Parathyroid adenoma (tissue), 2 donors: ENCODE data around the gene GHITM.
"Not testable (repeated sequence)": the region's sequence is repeated elsewhere in the genome, so short reads cannot be mapped to it uniquely, and the experiment has no call there.

Source experiments
- H2AFZ ChIP-seq: fragments of 300-600 bp; sonication (generic); one replicate; pipeline ENCODE4 v1.7.0; 2017; ENCODE audit warnings: antibody characterized with exemption, mild to moderate bottlenecking
- H3K27ac ChIP-seq: fragments of 300-600 bp; sonication (generic); one replicate; pipeline ENCODE4 v1.7.0; 2017
- H3K27me3 ChIP-seq: fragments of 300-600 bp; sonication (generic); one replicate; pipeline ENCODE4 v1.7.0; 2017; ENCODE audit warnings: low read length; ENCODE audit not compliant: control insufficient read depth, insufficient read depth
- H3K36me3 ChIP-seq: fragments of 300-600 bp; sonication (generic); one replicate; pipeline ENCODE4 v1.7.0; 2017; ENCODE audit warnings: low read length; ENCODE audit not compliant: control insufficient read depth, insufficient read depth
- H3K4me1 ChIP-seq: fragments of 300-600 bp; sonication (generic); one replicate; pipeline ENCODE4 v1.7.0; 2017; ENCODE audit warnings: control low read depth
- H3K4me2 ChIP-seq: fragments of 300-600 bp; sonication (generic); one replicate; pipeline ENCODE4 v1.7.0; 2017; ENCODE audit warnings: low read length
- H3K4me3 ChIP-seq: fragments of 300-600 bp; sonication (generic); one replicate; pipeline ENCODE4 v1.7.0; 2017; ENCODE audit warnings: low read depth, low read length
- H3K79me2 ChIP-seq: fragments of 300-600 bp; sonication (generic); one replicate; pipeline ENCODE4 v1.7.0; 2017; ENCODE audit warnings: control low read depth
- H3K9ac ChIP-seq: fragments of 300-600 bp; sonication (generic); one replicate; pipeline ENCODE4 v1.7.0; 2017; ENCODE audit warnings: mild to moderate bottlenecking
- H3K9me3 ChIP-seq: fragments of 300-600 bp; sonication (generic); one replicate; pipeline ENCODE4 v1.7.0; 2017; ENCODE audit warnings: low read length; ENCODE audit not compliant: control insufficient read depth
- TF ChIP-seq, protein P1 (sequence below): fragments of 300-600 bp; sonication (generic); IDR thresholded peaks from one replicate; pipeline ENCODE4 v1.7.0; 2017; ENCODE audit warnings: antibody characterized with exemption, mild to moderate bottlenecking
- donor health status: primary hyperparathyroidism.

The GHITM gene

DNA sequence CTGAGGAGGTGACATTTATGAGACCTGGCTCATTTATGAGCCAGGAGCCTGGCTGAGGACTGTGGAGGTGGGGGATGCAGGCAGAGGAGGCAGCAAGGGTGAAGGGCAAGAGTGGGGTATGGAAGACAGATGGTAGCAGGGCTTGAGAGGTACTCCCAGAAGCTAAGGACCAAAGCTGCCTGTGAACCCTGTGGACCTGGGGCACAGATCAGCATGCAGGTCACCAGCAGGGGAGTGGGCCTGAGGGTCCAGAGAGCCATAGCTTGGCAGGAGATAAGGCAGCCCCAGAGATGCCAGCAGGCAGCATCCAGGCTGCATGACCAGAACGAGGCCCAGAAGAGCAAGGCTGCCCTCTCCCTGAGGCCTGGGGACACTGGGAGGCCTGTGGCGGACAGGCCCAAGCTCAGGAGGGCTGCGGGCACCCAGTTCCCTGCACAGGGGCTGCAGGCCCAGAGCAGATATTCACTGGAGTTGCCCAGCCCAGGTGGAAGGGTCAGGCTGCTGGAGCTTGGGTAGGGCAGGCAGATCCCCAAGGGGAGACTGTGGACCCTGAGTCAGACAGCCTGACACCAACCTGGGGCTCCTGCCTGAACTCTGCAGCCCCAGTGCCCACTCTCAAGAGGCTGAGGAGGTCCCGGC lies 37.6 kb downstream of the GHITM start:
- Histone ChIP-seq H3K4me2 (no peak overlapping the region), H3K4me1 (no peaks in the 10 kb centered on the region), H3K9me3 (no peaks in the 10 kb centered on the region), H3K79me2 (no peaks in the 10 kb centered on the region), H2AFZ (no peak overlapping the region), H3K27ac (no peak overlapping the region), H3K27me3 (no peaks in the 10 kb centered on the region), H3K4me3 (no peak overlapping the region), H3K36me3 (no peaks in the 10 kb centered on the region), H3K9ac (no peak overlapping the region)
- TF ChIP-seq, protein P1, sequence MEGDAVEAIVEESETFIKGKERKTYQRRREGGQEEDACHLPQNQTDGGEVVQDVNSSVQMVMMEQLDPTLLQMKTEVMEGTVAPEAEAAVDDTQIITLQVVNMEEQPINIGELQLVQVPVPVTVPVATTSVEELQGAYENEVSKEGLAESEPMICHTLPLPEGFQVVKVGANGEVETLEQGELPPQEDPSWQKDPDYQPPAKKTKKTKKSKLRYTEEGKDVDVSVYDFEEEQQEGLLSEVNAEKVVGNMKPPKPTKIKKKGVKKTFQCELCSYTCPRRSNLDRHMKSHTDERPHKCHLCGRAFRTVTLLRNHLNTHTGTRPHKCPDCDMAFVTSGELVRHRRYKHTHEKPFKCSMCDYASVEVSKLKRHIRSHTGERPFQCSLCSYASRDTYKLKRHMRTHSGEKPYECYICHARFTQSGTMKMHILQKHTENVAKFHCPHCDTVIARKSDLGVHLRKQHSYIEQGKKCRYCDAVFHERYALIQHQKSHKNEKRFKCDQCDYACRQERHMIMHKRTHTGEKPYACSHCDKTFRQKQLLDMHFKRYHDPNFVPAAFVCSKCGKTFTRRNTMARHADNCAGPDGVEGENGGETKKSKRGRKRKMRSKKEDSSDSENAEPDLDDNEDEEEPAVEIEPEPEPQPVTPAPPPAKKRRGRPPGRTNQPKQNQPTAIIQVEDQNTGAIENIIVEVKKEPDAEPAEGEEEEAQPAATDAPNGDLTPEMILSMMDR: no peak

DNA sequence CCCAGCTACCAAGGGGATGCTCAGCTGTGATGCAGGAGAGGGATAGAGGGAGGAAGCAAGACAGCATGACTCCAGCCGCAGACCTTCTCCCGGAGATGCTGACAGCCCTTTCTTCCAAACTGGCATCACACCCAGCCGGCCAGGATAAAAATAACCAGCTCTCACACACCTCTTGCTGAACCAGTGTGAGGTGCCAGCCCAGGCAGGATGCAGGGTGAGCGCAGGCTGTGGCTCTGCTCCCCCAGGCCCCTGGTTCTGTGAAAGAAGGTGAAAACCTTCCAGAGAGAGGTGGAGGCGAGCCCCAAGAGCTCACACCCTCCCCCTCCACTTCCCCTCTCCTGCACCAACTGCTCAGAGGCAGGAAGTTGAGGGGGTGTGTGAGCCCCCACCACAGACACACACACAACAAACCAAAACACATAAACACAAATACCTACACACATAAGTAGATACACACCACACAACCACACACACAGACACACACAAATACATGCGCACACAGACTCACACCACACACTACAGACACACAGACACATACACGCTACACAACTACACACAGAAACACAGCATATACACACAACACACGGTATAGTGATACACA lies 38.3 kb downstream of the GHITM start:
- TF ChIP-seq, protein P1: no peak
- H3K36me3 ChIP-seq: no peaks in the 10 kb centered on the region
- H2AFZ ChIP-seq: no peak overlapping the region
- H3K79me2 ChIP-seq: no peaks in the 10 kb centered on the region
- no peaks in the 10 kb centered on the region for H3K9me3 ChIP-seq
- no peak overlapping the region for H3K4me2 ChIP-seq
- H3K9ac ChIP-seq: no peak overlapping the region
- H3K4me1 ChIP-seq: no peaks in the 10 kb centered on the region
- no peak overlapping the region for H3K27ac ChIP-seq
- no peak overlapping the region for H3K4me3 ChIP-seq
- no peaks in the 10 kb centered on the region for H3K27me3 ChIP-seq

DNA sequence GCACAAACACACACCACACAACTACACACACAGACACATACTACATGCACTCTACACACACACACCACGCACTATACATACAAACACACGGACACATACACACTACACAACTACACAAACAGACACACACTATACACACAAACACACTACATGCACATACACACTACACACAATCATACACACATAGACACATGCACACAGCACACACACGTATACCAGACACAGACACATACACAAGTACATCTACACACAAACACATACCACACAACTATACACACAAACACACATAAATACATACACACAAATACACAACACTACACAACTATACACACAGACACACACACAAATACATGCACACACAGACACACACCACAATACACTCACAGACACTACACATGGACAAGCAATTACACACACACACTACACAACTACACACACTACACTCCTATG lies 38.9 kb downstream of the GHITM start:
- no peaks in the 10 kb centered on the region for H3K36me3 ChIP-seq
- H3K27ac ChIP-seq: no peak overlapping the region
- no peaks in the 10 kb centered on the region for H3K4me1 ChIP-seq
- H3K79me2 ChIP-seq: no peaks in the 10 kb centered on the region
- no peak overlapping the region for H2AFZ ChIP-seq
- H3K9ac ChIP-seq: no peak overlapping the region
- H3K4me2 ChIP-seq: no peak overlapping the region
- no peaks in the 10 kb centered on the region for H3K27me3 ChIP-seq
- no peaks in the 10 kb centered on the region for H3K9me3 ChIP-seq
- TF ChIP-seq, protein P1: no peak
- H3K4me3 ChIP-seq: no peak overlapping the region

DNA sequence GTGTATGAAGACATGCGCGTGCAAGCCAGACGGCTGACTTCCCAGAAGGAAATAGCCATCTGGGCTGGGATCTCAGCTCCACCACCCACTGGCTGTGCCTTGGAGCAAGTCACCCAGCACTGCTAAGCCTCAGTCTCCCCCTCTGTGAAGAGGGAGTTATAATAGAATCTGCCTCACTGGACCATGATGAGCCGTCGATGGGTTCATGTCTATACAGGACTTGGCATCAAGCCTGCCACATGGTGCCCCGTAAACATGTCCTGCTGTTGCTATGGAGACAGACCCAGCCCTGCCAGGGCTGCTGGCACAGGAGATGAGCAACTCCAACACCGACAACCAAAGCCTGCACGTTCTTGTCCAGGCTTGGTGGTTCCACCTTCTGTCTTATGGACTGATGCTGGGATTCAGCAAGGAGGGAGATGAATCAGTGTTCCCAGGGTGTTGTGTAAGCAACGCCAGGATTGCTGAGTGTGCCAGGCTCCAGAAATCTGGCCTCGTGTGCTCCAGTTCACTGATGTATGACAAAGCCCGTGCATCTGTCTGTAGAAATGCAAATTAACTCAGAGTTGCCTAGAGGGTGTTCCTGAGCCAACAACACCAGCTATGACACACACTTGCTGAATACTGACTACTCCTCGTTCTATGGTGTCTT lies 39.9 kb downstream of the GHITM start:
- Histone ChIP-seq H3K27ac (no peak overlapping the region), H3K36me3 (no peaks in the 10 kb centered on the region), H3K9ac (no peak overlapping the region), H3K79me2 (no peaks in the 10 kb centered on the region), H3K9me3 (no peaks in the 10 kb centered on the region), H2AFZ (no peak overlapping the region), H3K4me2 (no peak overlapping the region), H3K4me3 (no peak overlapping the region), H3K27me3 (no peaks in the 10 kb centered on the region), H3K4me1 (no peaks in the 10 kb centered on the region)
- TF ChIP-seq, protein P1: no peak

DNA sequence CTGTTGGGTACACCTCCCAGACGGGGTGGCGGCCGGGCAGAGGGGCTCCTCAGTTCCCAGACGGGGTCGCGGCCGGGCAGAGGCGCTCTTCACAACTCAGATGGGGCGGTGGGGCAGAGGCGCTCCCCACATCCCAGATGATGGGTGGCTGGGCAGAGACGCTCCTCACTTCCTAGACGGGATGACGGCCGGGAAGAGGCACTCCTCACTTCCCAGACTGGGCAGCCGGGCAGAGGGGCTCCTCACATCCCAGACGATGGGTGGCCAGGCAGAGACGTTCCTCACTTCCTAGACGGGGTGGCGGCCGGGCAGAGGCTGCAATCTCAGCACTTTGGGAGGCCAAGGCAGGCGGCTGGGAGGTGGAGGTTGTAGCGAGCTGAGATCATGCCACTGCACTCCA lies 41.1 kb downstream of the GHITM start:
- not testable (repeated sequence) for H3K9ac ChIP-seq, H3K36me3 ChIP-seq, H3K4me2 ChIP-seq, H3K4me1 ChIP-seq, H3K79me2 ChIP-seq, H3K4me3 ChIP-seq, H2AFZ ChIP-seq, H3K27ac ChIP-seq, H3K9me3 ChIP-seq, H3K27me3 ChIP-seq
